ENCODE data around the gene STARD9.
"Not testable (repeated sequence)": the region's sequence is repeated elsewhere in the genome, so short reads cannot be mapped to it uniquely, and the experiment has no call there.

STARD9 gene

GRCh38 chr15:42730135-42730534 is 154.7 kb downstream of the STARD9 start:
- no peak for DNase-seq (ENCODE audit: low read depth)

DNA sequence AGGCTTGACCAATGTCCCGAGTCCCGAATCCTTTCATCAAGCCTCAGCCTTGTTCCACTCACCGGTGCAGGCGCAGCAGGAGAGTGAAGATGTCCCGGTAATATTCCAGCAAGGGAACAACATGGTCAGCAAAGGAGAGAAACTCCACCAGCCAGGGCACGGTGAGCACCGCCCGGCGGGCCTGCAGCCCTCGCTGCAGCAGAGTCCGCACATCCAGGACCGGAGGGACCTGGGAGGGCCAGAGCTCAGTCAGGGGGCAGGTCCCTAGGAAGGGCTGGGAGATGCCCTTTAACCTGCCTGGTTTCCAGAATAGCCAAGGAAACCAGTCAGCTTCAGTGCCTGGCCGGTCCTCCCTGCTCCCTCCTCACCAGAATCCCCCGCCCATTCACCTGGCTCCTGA is 155.1 kb downstream of the STARD9 start:
- no peak for DNase-seq (ENCODE audit: low read depth)

DNA sequence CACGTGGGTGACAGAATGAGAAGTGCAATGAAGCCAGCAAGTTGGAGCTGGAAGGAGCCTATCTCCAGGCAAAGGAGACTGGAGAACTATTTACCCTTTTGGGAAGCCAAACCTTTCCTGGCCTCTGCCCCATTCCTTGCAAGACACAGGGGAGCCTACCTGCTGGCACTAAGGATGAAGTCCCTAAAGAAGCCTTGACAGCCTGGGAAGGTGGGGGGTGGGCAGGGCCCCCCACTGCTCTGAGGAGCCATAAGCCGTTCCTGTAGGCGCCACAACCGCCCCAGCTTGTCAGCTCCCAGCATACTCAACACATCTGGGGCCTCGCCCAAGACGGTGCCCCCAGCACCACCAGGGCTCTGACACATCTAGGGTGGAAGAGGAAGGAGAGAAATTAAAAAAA is 156.1 kb downstream of the STARD9 start:
- no peak for DNase-seq (ENCODE audit: low read depth)

GRCh38 chr15:42732095-42732827 is 156.9 kb downstream of the STARD9 start:
- DNase-seq (ENCODE audit: low read depth), result no peak

DNA sequence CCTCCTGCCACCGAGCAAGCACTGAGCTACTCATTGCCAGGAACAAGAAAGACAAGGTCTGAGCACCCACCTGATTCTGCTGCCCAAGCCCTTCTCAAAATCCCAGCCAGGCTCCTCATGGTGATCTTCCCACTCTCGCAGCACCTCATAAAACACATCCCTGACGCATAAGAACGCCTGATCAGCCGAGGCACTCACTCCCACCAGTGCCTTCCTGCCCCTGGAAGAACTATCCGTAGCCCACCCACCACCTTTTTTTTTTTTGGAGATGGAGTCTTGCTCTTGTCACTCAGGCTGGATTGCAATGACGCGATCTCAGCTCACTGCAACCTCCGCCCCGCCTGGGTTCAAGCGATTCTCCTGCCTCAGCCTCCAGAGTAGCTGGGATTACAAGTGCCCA is 157.6 kb downstream of the STARD9 start:
- no peak for DNase-seq (ENCODE audit: low read depth)

- no peak for DNase-seq (ENCODE audit: low read depth)
These were observed 158.8 kb downstream of the STARD9 start for GRCh38 chr15:42734076-42734672.

GRCh38 chr15:42735382-42736165 is 160.2 kb downstream of the STARD9 start:
- DNase-seq (ENCODE audit: low read depth), result no peak

DNA sequence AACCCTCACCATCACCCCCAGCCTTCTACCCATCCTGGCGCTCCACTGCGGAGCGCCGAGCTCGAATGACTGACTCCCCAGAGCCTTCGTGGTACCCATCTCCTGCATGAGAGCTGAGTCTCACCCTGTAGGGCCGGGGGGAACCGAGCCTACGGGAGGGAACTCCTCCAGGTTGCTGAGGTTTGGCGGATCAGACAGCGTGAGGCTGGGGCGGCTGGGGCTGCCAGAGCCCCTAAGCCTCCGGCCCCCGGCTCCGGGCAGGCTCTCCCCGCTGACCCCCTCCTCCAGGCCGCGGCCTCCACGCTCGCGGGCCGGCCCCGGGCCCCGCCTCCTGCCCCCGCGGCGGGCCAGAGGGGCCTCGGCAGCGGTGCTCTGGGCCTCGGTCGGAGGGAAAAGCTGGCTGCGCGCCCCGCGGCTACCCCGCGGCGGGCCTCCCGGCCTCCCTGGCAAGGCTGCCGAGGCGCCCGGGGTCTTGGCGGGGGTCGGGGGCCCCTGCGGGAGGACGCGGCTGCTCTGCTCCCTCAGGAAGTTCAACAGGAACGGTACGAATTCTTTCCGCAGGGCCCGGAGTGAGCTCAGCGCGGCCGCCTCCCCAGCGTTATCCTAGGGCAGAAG is 160.9 kb downstream of the STARD9 start:
- no peak for DNase-seq (ENCODE audit: low read depth)

DNA sequence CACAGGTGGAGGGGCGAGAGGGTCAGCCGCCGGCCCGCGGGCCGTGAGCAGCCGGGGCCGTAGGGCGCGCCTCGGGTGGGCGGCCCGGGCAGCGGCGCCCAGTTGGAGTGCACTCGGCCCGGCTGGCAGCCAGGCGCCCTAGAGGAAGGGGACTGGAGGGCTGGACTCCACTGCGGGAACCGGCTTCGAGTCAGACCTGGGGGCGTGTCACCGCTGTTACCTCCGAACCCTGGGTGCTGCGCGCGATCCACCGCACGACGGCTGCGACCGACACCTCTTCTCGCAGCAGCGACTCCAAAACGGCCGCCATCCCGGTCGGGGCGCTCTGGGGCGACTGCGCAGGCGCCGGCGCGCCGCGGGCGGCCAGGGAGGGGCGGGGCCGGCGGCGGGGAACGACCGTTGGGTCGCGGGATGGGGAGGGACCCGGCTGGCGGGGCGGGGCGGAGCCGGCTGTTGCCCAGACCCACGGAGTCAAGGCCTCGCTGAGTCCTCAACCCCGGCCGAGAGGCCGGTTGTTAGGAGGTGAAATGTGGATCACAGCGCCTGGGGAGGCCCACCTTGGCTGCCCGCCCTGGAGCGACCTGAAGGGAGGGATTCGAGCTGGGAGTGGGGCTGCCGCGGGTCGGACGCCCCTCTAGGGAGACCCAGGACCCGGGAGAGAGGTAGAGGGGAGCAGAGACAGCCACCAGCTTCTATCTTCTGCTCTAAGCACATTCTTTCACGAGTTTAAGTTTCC is 161.6 kb downstream of the STARD9 start, which contains the start of gene CDAN1:
Gene CDAN1 (minus strand): TSS at position 336 of the 736 bp plus-strand sequence. CDS start 26 bp downstream, at position 310.
- DNase-seq (ENCODE audit: low read depth), result peak; percentile 47

- peak; percentile 15 for DNase-seq (ENCODE audit: low read depth)
These were observed 162.3 kb downstream of the STARD9 start for GRCh38 chr15:42737529-42738328.

DNA sequence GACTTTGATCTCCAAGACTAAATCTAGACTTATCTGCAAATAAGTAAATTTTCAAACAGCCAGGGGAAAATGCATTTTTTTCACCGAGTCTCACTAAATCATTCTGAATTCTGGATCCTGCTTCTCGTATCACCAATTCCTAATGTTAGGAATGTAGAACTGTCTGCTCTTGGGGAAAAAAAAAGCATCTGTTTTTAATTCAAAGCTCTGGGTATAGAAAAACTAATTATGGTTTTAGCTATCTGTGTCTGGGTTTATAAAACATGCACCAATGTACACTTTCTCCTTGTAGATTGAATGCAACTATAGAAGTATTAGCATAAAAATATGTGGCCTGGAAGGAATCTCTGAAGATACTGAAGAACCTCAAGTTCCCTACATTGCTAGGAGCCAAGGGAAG is 166.3 kb downstream of the STARD9 start:
- no peak for DNase-seq (ENCODE audit: low read depth)

GRCh38 chr15:42742149-42742548 is 166.7 kb downstream of the STARD9 start:
- no peak for DNase-seq (ENCODE audit: low read depth)

GRCh38 chr15:42744195-42744594 is 168.8 kb downstream of the STARD9 start:
- no peak for DNase-seq (ENCODE audit: low read depth)

- DNase-seq (ENCODE audit: low read depth), result no peak
These were observed 173.9 kb downstream of the STARD9 start for GRCh38 chr15:42749266-42749665.

GRCh38 chr15:42750306-42750705 is 174.9 kb downstream of the STARD9 start:
- no peak for DNase-seq (ENCODE audit: low read depth)

- no peak for DNase-seq (ENCODE audit: low read depth)
These were observed 183.7 kb downstream of the STARD9 start for GRCh38 chr15:42759093-42759492.

GRCh38 chr15:42760759-42761158 is 185.4 kb downstream of the STARD9 start:
- DNase-seq (ENCODE audit: low read depth), result no peak

GRCh38 chr15:42761813-42762212 is 186.4 kb downstream of the STARD9 start:
- not testable (repeated sequence) for DNase-seq (ENCODE audit: low read depth)

GRCh38 chr15:42764154-42764731 is 188.8 kb downstream of the STARD9 start:
- DNase-seq (ENCODE audit: low read depth), result not testable (repeated sequence)

DNA sequence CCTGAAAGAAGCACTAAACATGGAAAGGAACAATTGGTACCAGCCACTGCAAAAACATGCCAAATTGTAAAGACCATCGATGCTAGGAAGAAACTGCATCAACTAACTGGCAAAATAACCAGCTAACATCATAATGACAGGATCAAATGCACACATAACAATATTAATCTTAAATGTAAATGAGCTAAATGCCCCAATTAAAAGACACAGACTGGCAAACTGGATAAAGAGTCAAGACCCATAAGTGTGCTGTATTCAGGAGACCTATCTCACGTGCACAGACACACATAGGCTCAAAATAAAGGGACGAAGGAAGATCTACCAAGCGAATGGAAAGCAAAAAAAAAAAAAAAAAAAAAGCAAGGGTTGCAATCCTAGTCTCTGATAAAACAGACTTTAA is 190.7 kb downstream of the STARD9 start:
- not testable (repeated sequence) for DNase-seq (ENCODE audit: low read depth)
